ENCODE results near the gene SREBF2. TPM values are rescaled to one million over a fixed set of nuclear protein-coding genes. Genes with fewer than 3 reads are reported as not detected.

The SREBF2 gene
- total and polyA plus RNA-seq, 2 of the 13 experiments (the other 11 are each of a cell fraction or from before 2014, with no cell fraction given) = 53.8 to 72.6 TPM

GRCh38 chr22:41899992-41900651 lies 67.2 kb downstream of the SREBF2 start:
- ChIA-PET POLR2A (no interaction called here), CTCF (ENCODE audit: low intra/inter-chr PET ratio, low total read pairs) (no interaction called here)
- H2AFZ ChIP-seq (ENCODE audit: low read length) = no peak overlapping the region
- BruUV-seq (replicated peaks) = no TSS peak
- no peaks in the 10 kb centered on the region for H3K4me1 ChIP-seq (ENCODE audit: insufficient read depth, low read length)
- ATAC-seq = no peak
- peaks cover 48 to 83% of the 10 kb centered on the region in 2 experiments for H3K36me3 ChIP-seq (replicated peaks in 1 of 2; ENCODE audit: control insufficient read depth in 1 of 2, insufficient read depth in 2 of 2, low read length in 2 of 2)
- H3K9ac ChIP-seq (ENCODE audit: insufficient read depth, low read depth, low read length) = no peak overlapping the region
- FAIRE-seq = no peak
- no peaks in the 10 kb centered on the region for H3K9me3 ChIP-seq (ENCODE audit: low read length)
- H3K27me3 ChIP-seq (ENCODE audit: control insufficient read depth in 1 of 2, insufficient read depth in 2 of 2, low read length in 2 of 2) = no peaks in the 10 kb centered on the region
- H4K20me1 ChIP-seq (ENCODE audit: insufficient read depth, low read length) = no peaks in the 10 kb centered on the region
- H3K79me2 ChIP-seq (ENCODE audit: insufficient read depth, low read length) = no peaks in the 10 kb centered on the region
- H3K4me3 ChIP-seq (replicated peaks in 1 of 3; ENCODE audit: insufficient read depth in 1 of 3, low read depth in 2 of 3, low read length in 3 of 3) = no peak overlapping the region
- no peak overlapping the region for H3K4me2 ChIP-seq (ENCODE audit: low read depth, low read length)
- TF ChIP-seq FOXA3 (CRISPR knock-in tag; IDR thresholded peaks at IDR 0.05) (no peak), ZNF546 (CRISPR knock-in tag; conservative IDR thresholded peaks at IDR 0.05) (no peak), RBM22 (optimal IDR thresholded peaks at IDR 0.05; ENCODE audit: low read length) (peak; percentile 60), AGO2 (optimal IDR thresholded peaks at IDR 0.05; ENCODE audit: low read depth, low read length) (peak; percentile 73)
- intact Hi-C loops (cut with micrococcal nuclease; ENCODE audit: unreplicated experiment) (no loop called here), in situ Hi-C loops (cut with HindIII; ENCODE audit: extremely low pct_ligation_motif_present, low pct_unique_long_range_greater_than_20kb) (no loop called here)
- 100% methylated on average over 9 of the region's 13 CpGs for WGBS (ENCODE audit: low lambda C conversion rate)
- no peak for DNase-seq (ENCODE audit: low spot score)
- no peak overlapping the region for H3K27ac ChIP-seq (ENCODE audit: extremely low read length, insufficient read depth, low read length)

- in situ Hi-C loops (cut with HindIII; ENCODE audit: extremely low pct_ligation_motif_present, low pct_unique_long_range_greater_than_20kb) (no loop called here), intact Hi-C loops (cut with micrococcal nuclease; ENCODE audit: unreplicated experiment) (no loop called here)
- Histone ChIP-seq H3K4me2 (ENCODE audit: low read depth, low read length) (no peak overlapping the region), H2AFZ (ENCODE audit: low read length) (no peak overlapping the region), H3K4me3 (replicated peaks in 1 of 3; ENCODE audit: insufficient read depth in 1 of 3, low read depth in 2 of 3, low read length in 3 of 3) (no peak overlapping the region), H3K79me2 (ENCODE audit: insufficient read depth, low read length) (no peaks in the 10 kb centered on the region), H3K27me3 (ENCODE audit: control insufficient read depth in 1 of 2, insufficient read depth in 2 of 2, low read length in 2 of 2) (no peaks in the 10 kb centered on the region), H3K27ac (ENCODE audit: extremely low read length, insufficient read depth, low read length) (no peak overlapping the region), H3K9ac (ENCODE audit: insufficient read depth, low read depth, low read length) (no peak overlapping the region), H3K9me3 (ENCODE audit: low read length) (no peaks in the 10 kb centered on the region), H3K36me3 (replicated peaks in 1 of 2; ENCODE audit: control insufficient read depth in 1 of 2, insufficient read depth in 2 of 2, low read length in 2 of 2) (peaks cover 48 to 88% of the 10 kb centered on the region in 2 experiments), H3K4me1 (ENCODE audit: insufficient read depth, low read length) (no peaks in the 10 kb centered on the region), H4K20me1 (ENCODE audit: insufficient read depth, low read length) (no peaks in the 10 kb centered on the region)
- BruUV-seq (replicated peaks) = no TSS peak
- CTCF ChIA-PET (ENCODE audit: low intra/inter-chr PET ratio, low total read pairs) = no interaction called here
- ATAC-seq (no peak), DNase-seq (ENCODE audit: low spot score) (no peak), FAIRE-seq (no peak)
- 95% methylated on average over 6 of the region's 8 CpGs for WGBS (ENCODE audit: low lambda C conversion rate)
- POLR2A ChIA-PET = no interaction called here
- TF ChIP-seq PHB2 (IDR thresholded peaks at IDR 0.05; ENCODE audit: partially characterized antibody) = no peak
- no peak for TF ChIP-seq AHDC1 (CRISPR knock-in tag; IDR thresholded peaks at IDR 0.05; ENCODE audit: borderline replicate concordance)
- no peak for TF ChIP-seq ZFP37 (CRISPR knock-in tag; IDR thresholded peaks at IDR 0.05; ENCODE audit: borderline replicate concordance)
- no peak for TF ChIP-seq ZBTB46 (CRISPR knock-in tag; IDR thresholded peaks at IDR 0.05; ENCODE audit: borderline replicate concordance)
- peak; percentile 20 for TF ChIP-seq ZNF883 (CRISPR knock-in tag; IDR thresholded peaks at IDR 0.05; ENCODE audit: not compliant biosample characterization)
These were observed 67.9 kb downstream of the SREBF2 start for GRCh38 chr22:41900652-41901312.

Data from HepG2 (cell line).